Measurements from ENCODE around the gene PDGFC. TPM values are rescaled to one million over a fixed set of nuclear protein-coding genes. Genes with fewer than 3 reads are reported as not detected.

Gene PDGFC
- total RNA-seq, 1 experiment from 2014 or later, result 9.8 TPM

GRCh38 chr4:156734965-156735895, 236.4 kb downstream of the PDGFC start:
- intact Hi-C loops (cut with micrococcal nuclease), result no loop called here
- H3K27me3 ChIP-seq (ENCODE audit: insufficient read depth, low read length), result no peaks in the 10 kb centered on the region
- H3K36me3 ChIP-seq (ENCODE audit: control insufficient read depth in 1 of 2, insufficient read depth in 2 of 2, low read length in 2 of 2), result no peaks in the 10 kb centered on the region
- BruUV-seq (replicated peaks), result no TSS peak
- H3K9me3 ChIP-seq (ENCODE audit: control insufficient read depth in 1 of 2, insufficient read depth in 1 of 2, low read depth in 1 of 2, low read length in 2 of 2), result peaks cover 6 to 15% of the 10 kb centered on the region in 2 experiments
- no peaks in the 10 kb centered on the region for H3K4me1 ChIP-seq (ENCODE audit: control insufficient read depth in 1 of 2, insufficient read depth in 2 of 2, low read length in 2 of 2)
- ChIA-PET RAD21 (ENCODE audit: low non-redundant PET in 1 of 2, low total read pairs in 2 of 2, uncharacterized antibody in 2 of 2, unreplicated experiment in 2 of 2) (no interaction called here), POLR2A (no interaction called here), CTCF (no interaction called here)
- no peak overlapping the region for H3K4me2 ChIP-seq (ENCODE audit: low read length)
- no peaks in the 10 kb centered on the region for H4K20me1 ChIP-seq (ENCODE audit: insufficient read depth)
- no peaks in the 10 kb centered on the region for H3K9me2 ChIP-seq (ENCODE audit: insufficient read depth)
- DNase-seq (ENCODE audit: low read depth, low spot score) (no peak), ATAC-seq (no peak)
- H3K79me2 ChIP-seq (ENCODE audit: insufficient read depth, low read length), result no peaks in the 10 kb centered on the region
- TF ChIP-seq, protein P1, sequence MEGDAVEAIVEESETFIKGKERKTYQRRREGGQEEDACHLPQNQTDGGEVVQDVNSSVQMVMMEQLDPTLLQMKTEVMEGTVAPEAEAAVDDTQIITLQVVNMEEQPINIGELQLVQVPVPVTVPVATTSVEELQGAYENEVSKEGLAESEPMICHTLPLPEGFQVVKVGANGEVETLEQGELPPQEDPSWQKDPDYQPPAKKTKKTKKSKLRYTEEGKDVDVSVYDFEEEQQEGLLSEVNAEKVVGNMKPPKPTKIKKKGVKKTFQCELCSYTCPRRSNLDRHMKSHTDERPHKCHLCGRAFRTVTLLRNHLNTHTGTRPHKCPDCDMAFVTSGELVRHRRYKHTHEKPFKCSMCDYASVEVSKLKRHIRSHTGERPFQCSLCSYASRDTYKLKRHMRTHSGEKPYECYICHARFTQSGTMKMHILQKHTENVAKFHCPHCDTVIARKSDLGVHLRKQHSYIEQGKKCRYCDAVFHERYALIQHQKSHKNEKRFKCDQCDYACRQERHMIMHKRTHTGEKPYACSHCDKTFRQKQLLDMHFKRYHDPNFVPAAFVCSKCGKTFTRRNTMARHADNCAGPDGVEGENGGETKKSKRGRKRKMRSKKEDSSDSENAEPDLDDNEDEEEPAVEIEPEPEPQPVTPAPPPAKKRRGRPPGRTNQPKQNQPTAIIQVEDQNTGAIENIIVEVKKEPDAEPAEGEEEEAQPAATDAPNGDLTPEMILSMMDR (IDR thresholded peaks at IDR 0.05 in 2 of 3, conservative IDR thresholded peaks at IDR 0.05 in 1 of 3; ENCODE audit: borderline replicate concordance in 1 of 3, insufficient read depth in 1 of 3, low read depth in 2 of 3, low read length in 2 of 3), result no peak
- no peak overlapping the region for H3K4me3 ChIP-seq (replicated peaks in 1 of 2; ENCODE audit: low read depth in 1 of 2, low read length in 2 of 2)
- no peak overlapping the region for H3K27ac ChIP-seq (ENCODE audit: low read depth, low read length)
- H3K9ac ChIP-seq (ENCODE audit: low read length), result no peak overlapping the region
- H2AFZ ChIP-seq (ENCODE audit: low read depth, low read length, poor library complexity, severe bottlenecking), result no peak overlapping the region

DNA sequence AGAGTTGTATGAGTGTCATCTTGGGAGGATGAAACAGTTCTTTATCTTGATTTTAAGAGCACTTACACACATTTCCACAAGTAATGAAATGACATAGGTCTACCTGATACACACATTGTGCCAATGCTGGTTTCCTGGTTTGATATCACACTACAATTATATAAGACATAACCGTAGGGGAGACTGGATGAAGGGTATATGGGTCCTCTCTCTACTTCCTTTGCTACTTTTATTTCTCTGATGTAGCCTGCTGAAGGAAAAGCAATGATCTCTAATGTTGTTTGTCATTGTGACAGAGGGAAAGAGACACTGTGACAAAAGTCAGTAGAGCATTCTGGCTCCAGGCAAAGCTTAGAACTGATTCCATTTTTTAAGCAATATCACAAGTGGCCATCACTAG, 238.0 kb downstream of the PDGFC start:
- no peak overlapping the region for H2AFZ ChIP-seq (ENCODE audit: low read depth, low read length, poor library complexity, severe bottlenecking)
- ChIA-PET CTCF (no interaction called here), POLR2A (no interaction called here), RAD21 (ENCODE audit: low non-redundant PET in 1 of 2, low total read pairs in 2 of 2, uncharacterized antibody in 2 of 2, unreplicated experiment in 2 of 2) (no interaction called here)
- no peaks in the 10 kb centered on the region for H3K9me2 ChIP-seq (ENCODE audit: insufficient read depth)
- no peak overlapping the region for H3K9ac ChIP-seq (ENCODE audit: low read length)
- peaks cover 6 to 15% of the 10 kb centered on the region in 2 experiments for H3K9me3 ChIP-seq (ENCODE audit: control insufficient read depth in 1 of 2, insufficient read depth in 1 of 2, low read depth in 1 of 2, low read length in 2 of 2)
- no peak overlapping the region for H3K4me3 ChIP-seq (replicated peaks in 1 of 2; ENCODE audit: low read depth in 1 of 2, low read length in 2 of 2)
- no peaks in the 10 kb centered on the region for H3K27me3 ChIP-seq (ENCODE audit: insufficient read depth, low read length)
- H3K27ac ChIP-seq (ENCODE audit: low read depth, low read length), result no peak overlapping the region
- H3K4me2 ChIP-seq (ENCODE audit: low read length), result no peak overlapping the region
- DNase-seq (ENCODE audit: low read depth, low spot score) (no peak), ATAC-seq (no peak)
- no peaks in the 10 kb centered on the region for H3K36me3 ChIP-seq (ENCODE audit: control insufficient read depth in 1 of 2, insufficient read depth in 2 of 2, low read length in 2 of 2)
- no TSS peak for BruUV-seq (replicated peaks)
- H3K79me2 ChIP-seq (ENCODE audit: insufficient read depth, low read length), result no peaks in the 10 kb centered on the region
- intact Hi-C loops (cut with micrococcal nuclease), result no loop called here
- no peaks in the 10 kb centered on the region for H3K4me1 ChIP-seq (ENCODE audit: control insufficient read depth in 1 of 2, insufficient read depth in 2 of 2, low read length in 2 of 2)
- H4K20me1 ChIP-seq (ENCODE audit: insufficient read depth), result no peaks in the 10 kb centered on the region
- TF ChIP-seq CBX3 (IDR thresholded peaks at IDR 0.05; ENCODE audit: low read depth) (no peak), EZH2phosphoT487 (IDR thresholded peaks at IDR 0.05; ENCODE audit: borderline replicate concordance) (no peak), EGR1 (IDR thresholded peaks at IDR 0.05; ENCODE audit: low read depth) (no peak), FOSL1 (IDR thresholded peaks at IDR 0.05; ENCODE audit: low read depth) (no peak), ZNF274 (IDR thresholded peaks at IDR 0.05; ENCODE audit: low read depth, low read length) (no peak), CEBPB (IDR thresholded peaks at IDR 0.05; ENCODE audit: low read depth) (no peak), SIN3A (IDR thresholded peaks at IDR 0.05; ENCODE audit: low read depth) (no peak), YY1 (IDR thresholded peaks at IDR 0.05; ENCODE audit: extremely low read depth, insufficient replicate concordance, low read depth, low read length) (no peak)
- TF ChIP-seq, protein P1 (IDR thresholded peaks at IDR 0.05 in 2 of 3, conservative IDR thresholded peaks at IDR 0.05 in 1 of 3; ENCODE audit: borderline replicate concordance in 1 of 3, insufficient read depth in 1 of 3, low read depth in 2 of 3, low read length in 2 of 3), result no peak
- TF ChIP-seq, protein P2, sequence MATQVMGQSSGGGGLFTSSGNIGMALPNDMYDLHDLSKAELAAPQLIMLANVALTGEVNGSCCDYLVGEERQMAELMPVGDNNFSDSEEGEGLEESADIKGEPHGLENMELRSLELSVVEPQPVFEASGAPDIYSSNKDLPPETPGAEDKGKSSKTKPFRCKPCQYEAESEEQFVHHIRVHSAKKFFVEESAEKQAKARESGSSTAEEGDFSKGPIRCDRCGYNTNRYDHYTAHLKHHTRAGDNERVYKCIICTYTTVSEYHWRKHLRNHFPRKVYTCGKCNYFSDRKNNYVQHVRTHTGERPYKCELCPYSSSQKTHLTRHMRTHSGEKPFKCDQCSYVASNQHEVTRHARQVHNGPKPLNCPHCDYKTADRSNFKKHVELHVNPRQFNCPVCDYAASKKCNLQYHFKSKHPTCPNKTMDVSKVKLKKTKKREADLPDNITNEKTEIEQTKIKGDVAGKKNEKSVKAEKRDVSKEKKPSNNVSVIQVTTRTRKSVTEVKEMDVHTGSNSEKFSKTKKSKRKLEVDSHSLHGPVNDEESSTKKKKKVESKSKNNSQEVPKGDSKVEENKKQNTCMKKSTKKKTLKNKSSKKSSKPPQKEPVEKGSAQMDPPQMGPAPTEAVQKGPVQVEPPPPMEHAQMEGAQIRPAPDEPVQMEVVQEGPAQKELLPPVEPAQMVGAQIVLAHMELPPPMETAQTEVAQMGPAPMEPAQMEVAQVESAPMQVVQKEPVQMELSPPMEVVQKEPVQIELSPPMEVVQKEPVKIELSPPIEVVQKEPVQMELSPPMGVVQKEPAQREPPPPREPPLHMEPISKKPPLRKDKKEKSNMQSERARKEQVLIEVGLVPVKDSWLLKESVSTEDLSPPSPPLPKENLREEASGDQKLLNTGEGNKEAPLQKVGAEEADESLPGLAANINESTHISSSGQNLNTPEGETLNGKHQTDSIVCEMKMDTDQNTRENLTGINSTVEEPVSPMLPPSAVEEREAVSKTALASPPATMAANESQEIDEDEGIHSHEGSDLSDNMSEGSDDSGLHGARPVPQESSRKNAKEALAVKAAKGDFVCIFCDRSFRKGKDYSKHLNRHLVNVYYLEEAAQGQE (IDR thresholded peaks at IDR 0.05; ENCODE audit: low read depth), result no peak
